DOHH2 (cell line): Measurements from ENCODE around the gene YIF1A.

ENCODE experiments used
- H3F3A ChIP-seq: fragments of 200-600 bp; sonication (generic), shearing (Covaris generic); 2 replicates; pipeline ENCODE4 v1.6.0; 2016; ENCODE audit warnings: antibody characterized with exemption, mild to moderate bottlenecking; ENCODE audit not compliant: control insufficient read depth, insufficient read depth
- H3K27ac ChIP-seq: fragments of 200-600 bp; sonication (generic); 2 replicates; pipeline ENCODE4 v1.5.1; 2014; ENCODE audit warnings: low read depth, mild to moderate bottlenecking, low read length, moderate library complexity
- H3K27me3 ChIP-seq: fragments of 200-600 bp; sonication (generic); 2 replicates; pipeline ENCODE4 v1.6.1; 2014; ENCODE audit warnings: mild to moderate bottlenecking, low read length, mixed read lengths; ENCODE audit not compliant: control insufficient read depth
- H3K36me3 ChIP-seq: fragments of 200-600 bp; sonication (generic); 2 replicates; pipeline ENCODE4 v1.6.1; 2014; ENCODE audit warnings: mild to moderate bottlenecking, low read length, moderate library complexity, mixed read lengths; ENCODE audit not compliant: control insufficient read depth
- H3K4me1 ChIP-seq: fragments of 200-600 bp; sonication (generic); 2 replicates; pipeline ENCODE4 v1.6.1; 2014; ENCODE audit warnings: mild to moderate bottlenecking, low read length, mixed read lengths; ENCODE audit not compliant: control insufficient read depth
- H3K4me2 ChIP-seq: fragments of 200-600 bp; sonication (generic); 2 replicates; pipeline ENCODE4 v1.6.0; 2014; ENCODE audit warnings: mild to moderate bottlenecking, low read length, moderate library complexity
- H3K4me3 ChIP-seq: fragments of 200-600 bp; sonication (generic); 2 replicates; pipeline ENCODE4 v1.5.1; 2014; ENCODE audit warnings: mild to moderate bottlenecking, low read length, mixed read lengths
- H3K79me2 ChIP-seq: fragments of 200-600 bp; sonication (generic); 2 replicates; pipeline ENCODE4 v1.6.1; 2014; ENCODE audit warnings: mild to moderate bottlenecking, low read length, mixed read lengths; ENCODE audit not compliant: control insufficient read depth
- H3K9me2 ChIP-seq: fragments of 200-600 bp; sonication (generic); replicated peaks from 2 replicates; pipeline ENCODE4 v1.6.1; 2014; ENCODE audit warnings: mild to moderate bottlenecking, low read length, mixed read lengths; ENCODE audit not compliant: control insufficient read depth
- H3K9me3 ChIP-seq: fragments of 200-600 bp; sonication (generic); 2 replicates; pipeline ENCODE4 v1.6.1; 2014; ENCODE audit warnings: antibody characterized with exemption, low read length, mixed read lengths; ENCODE audit not compliant: control insufficient read depth, insufficient read depth
- H4K20me1 ChIP-seq: fragments of 200-600 bp; sonication (generic); 2 replicates; pipeline ENCODE4 v1.6.0; 2014; ENCODE audit warnings: low read depth, mild to moderate bottlenecking, antibody characterized with exemption, low read length, moderate library complexity; ENCODE audit not compliant: control insufficient read depth, insufficient read depth
- CTCF ChIP-seq: fragments of 200-600 bp; sonication (generic); IDR thresholded peaks from one replicate; pipeline ENCODE4 v1.5.1; 2014; ENCODE audit warnings: antibody characterized with exemption, mild to moderate bottlenecking, low read depth, low read length; ENCODE audit not compliant: poor library complexity, severe bottlenecking
- EZH2phosphoT487 ChIP-seq: fragments of 200-600 bp; sonication (generic); IDR thresholded peaks from 2 replicates; pipeline ENCODE4 v1.6.1; 2017; ENCODE audit warnings: borderline replicate concordance, mild to moderate bottlenecking, antibody characterized with exemption, low read length, moderate library complexity, mixed read lengths

Gene YIF1A

GRCh38 chr11:66275396-66275795 is 13.5 kb downstream of the YIF1A start:
- Histone ChIP-seq H4K20me1 (peaks cover 5% of the 10 kb centered on the region), H3K4me2 (no peak overlapping the region), H3K79me2 (peaks cover 9% of the 10 kb centered on the region), H3F3A (no peaks in the 10 kb centered on the region), H3K4me1 (peaks cover 13% of the 10 kb centered on the region), H3K27ac (no peak overlapping the region), H3K36me3 (peaks cover 47% of the 10 kb centered on the region), H3K9me2 (no peaks in the 10 kb centered on the region), H3K9me3 (no peaks in the 10 kb centered on the region), H3K4me3 (no peak overlapping the region), H3K27me3 (no peaks in the 10 kb centered on the region)
- no peak for TF ChIP-seq EZH2phosphoT487
- no peak for TF ChIP-seq CTCF

- H3F3A ChIP-seq = no peaks in the 10 kb centered on the region
- no peaks in the 10 kb centered on the region for H3K9me2 ChIP-seq
- H3K27ac ChIP-seq = no peak overlapping the region
- H3K36me3 ChIP-seq = peaks cover 53% of the 10 kb centered on the region
- peaks cover 5% of the 10 kb centered on the region for H4K20me1 ChIP-seq
- H3K4me1 ChIP-seq = peaks cover 22% of the 10 kb centered on the region
- no peaks in the 10 kb centered on the region for H3K9me3 ChIP-seq
- no peak for TF ChIP-seq EZH2phosphoT487
- TF ChIP-seq CTCF = no peak
- H3K4me2 ChIP-seq = no peak overlapping the region
- H3K79me2 ChIP-seq = peaks cover 20% of the 10 kb centered on the region
- no peak overlapping the region for H3K4me3 ChIP-seq
- H3K27me3 ChIP-seq = no peaks in the 10 kb centered on the region
Measured at GRCh38 chr11:66274219-66274618, 14.7 kb downstream of the YIF1A start.

GRCh38 chr11:66272596-66272995 is 16.3 kb downstream of the YIF1A start:
- H3K27me3 ChIP-seq = no peaks in the 10 kb centered on the region
- no peaks in the 10 kb centered on the region for H3K9me3 ChIP-seq
- peaks cover 26% of the 10 kb centered on the region for H3K79me2 ChIP-seq
- peaks cover 5% of the 10 kb centered on the region for H4K20me1 ChIP-seq
- no peaks in the 10 kb centered on the region for H3K9me2 ChIP-seq
- H3K4me3 ChIP-seq = no peak overlapping the region
- peaks cover 3% of the 10 kb centered on the region for H3F3A ChIP-seq
- H3K27ac ChIP-seq = no peak overlapping the region
- H3K4me1 ChIP-seq = peaks cover 18% of the 10 kb centered on the region
- no peak for TF ChIP-seq EZH2phosphoT487
- TF ChIP-seq CTCF = no peak
- peaks cover 57% of the 10 kb centered on the region for H3K36me3 ChIP-seq
- H3K4me2 ChIP-seq = no peak overlapping the region
